ENCODE data around the gene P2RY8. TPM values are rescaled to one million over a fixed set of nuclear protein-coding genes. Genes with fewer than 3 reads are reported as not detected.

P2RY8 gene
- total and polyA plus RNA-seq, 10 of the 15 experiments (the other 5 are each of a cell fraction or from before 2014, with no cell fraction given) = 2.0 to 64.4 (median 36.5) TPM

DNA sequence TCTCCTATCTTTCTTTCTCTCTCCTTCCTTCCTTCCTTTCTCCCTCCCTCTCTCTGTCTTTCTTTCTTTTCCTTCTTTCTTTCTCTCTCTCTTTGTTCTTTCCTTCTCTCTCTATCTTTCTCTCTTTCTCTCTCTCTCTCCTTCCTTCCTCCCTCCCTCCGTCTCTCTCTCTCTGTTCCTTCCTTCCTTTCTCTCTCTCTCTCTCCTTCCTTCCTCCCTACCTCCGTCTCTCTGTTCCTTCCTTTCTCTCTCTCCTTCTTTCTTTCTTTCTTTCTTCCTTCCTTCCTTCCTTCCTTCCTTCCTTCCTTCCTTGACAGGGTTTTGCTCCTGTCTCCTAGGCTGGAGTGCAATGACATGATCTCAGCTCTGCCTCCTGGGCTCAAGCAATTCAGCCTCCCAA lies 24.2 kb upstream of the P2RY8 start:
- Histone ChIP-seq H3K79me2 (ENCODE audit: control insufficient read depth, insufficient read depth, low read length) (no peaks in the 10 kb centered on the region), H3K27me3 (replicated peaks in 1 of 2; ENCODE audit: control insufficient read depth in 2 of 2, insufficient read depth in 2 of 2, low read length in 1 of 2) (no peaks in the 10 kb centered on the region; a peak in 1 of 4 replicates), H2AFZ (ENCODE audit: control insufficient read depth, low read depth, low read length) (no peak overlapping the region), H3K9me3 (replicated peaks; ENCODE audit: control insufficient read depth, insufficient read depth, low read length) (no peaks in the 10 kb centered on the region), H4K20me1 (ENCODE audit: control insufficient read depth, insufficient read depth) (no peaks in the 10 kb centered on the region), H3K27ac (ENCODE audit: control insufficient read depth, insufficient read depth) (no peak overlapping the region), H3K4me2 (ENCODE audit: control insufficient read depth, insufficient read depth) (no peak overlapping the region), H3K9ac (ENCODE audit: control insufficient read depth, insufficient read depth, low read length) (no peak overlapping the region), H3K4me1 (ENCODE audit: control insufficient read depth, insufficient read depth, low read length) (peaks cover 11% of the 10 kb centered on the region), H3K4me3 (no peak overlapping the region), H3K36me3 (ENCODE audit: control insufficient read depth in 2 of 2, insufficient read depth in 2 of 2, low read length in 1 of 2) (no peaks in the 10 kb centered on the region)
- SMC1A ChIA-PET (ENCODE audit: uncharacterized antibody, unreplicated experiment) = no interaction called here
- FAIRE-seq (no peak), DNase-seq (ENCODE audit: low read depth, low spot score) (no peak), ATAC-seq (no peak)
- POLR2A ChIA-PET = no interaction called here
- intact Hi-C loops (cut with micrococcal nuclease; ENCODE audit: unreplicated experiment) = no loop called here
- RAD21 ChIA-PET (ENCODE audit: unreplicated experiment) = no interaction called here
- WGBS (ENCODE audit: insufficient coverage, insufficient replicate concordance, low lambda C conversion rate, missing lambda C conversion rate) = 3% methylated on average over 2 of the region's 2 CpGs
- CTCF ChIA-PET = no interaction called here
- BruUV-seq (replicated peaks) = no TSS peak
- in situ Hi-C loops (cut with MboI) = no loop called here
- no peak for TF ChIP-seq POLR2AphosphoS5 (IDR thresholded peaks at IDR 0.05; ENCODE audit: low read length)
- TF ChIP-seq, protein P1, sequence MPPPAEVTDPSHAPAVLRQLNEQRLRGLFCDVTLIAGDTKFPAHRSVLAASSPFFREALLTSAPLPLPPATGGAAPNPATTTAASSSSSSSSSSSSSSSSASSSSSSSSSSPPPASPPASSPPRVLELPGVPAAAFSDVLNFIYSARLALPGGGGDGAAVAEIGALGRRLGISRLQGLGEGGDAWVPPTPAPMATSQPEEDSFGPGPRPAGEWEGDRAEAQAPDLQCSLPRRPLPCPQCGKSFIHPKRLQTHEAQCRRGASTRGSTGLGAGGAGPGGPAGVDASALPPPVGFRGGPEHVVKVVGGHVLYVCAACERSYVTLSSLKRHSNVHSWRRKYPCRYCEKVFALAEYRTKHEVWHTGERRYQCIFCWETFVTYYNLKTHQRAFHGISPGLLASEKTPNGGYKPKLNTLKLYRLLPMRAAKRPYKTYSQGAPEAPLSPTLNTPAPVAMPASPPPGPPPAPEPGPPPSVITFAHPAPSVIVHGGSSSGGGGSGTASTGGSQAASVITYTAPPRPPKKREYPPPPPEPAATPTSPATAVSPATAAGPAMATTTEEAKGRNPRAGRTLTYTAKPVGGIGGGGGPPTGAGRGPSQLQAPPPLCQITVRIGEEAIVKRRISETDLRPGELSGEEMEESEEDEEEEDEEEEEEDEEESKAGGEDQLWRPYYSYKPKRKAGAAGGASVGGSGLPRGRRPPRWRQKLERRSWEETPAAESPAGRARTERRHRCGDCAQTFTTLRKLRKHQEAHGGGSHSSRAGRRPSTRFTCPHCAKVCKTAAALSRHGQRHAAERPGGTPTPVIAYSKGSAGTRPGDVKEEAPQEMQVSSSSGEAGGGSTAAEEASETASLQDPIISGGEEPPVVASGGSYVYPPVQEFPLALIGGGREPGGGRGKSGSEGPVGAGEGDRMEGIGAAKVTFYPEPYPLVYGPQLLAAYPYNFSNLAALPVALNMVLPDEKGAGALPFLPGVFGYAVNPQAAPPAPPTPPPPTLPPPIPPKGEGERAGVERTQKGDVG (CRISPR knock-in tag; IDR thresholded peaks at IDR 0.05) = no peak
- TF ChIP-seq SIX5 (IDR thresholded peaks at IDR 0.05; ENCODE audit: low read depth, low read length, severe bottlenecking) = no peak
- TF ChIP-seq SRF (IDR thresholded peaks at IDR 0.05; ENCODE audit: low read depth in 2 of 2, low read length in 2 of 2) = no peak
- TF ChIP-seq ATF7 (IDR thresholded peaks at IDR 0.05; ENCODE audit: low read depth) = no peak
- TF ChIP-seq POLR2AphosphoS2 (IDR thresholded peaks at IDR 0.05; ENCODE audit: low read depth, low read length) = no peak
- no peak for TF ChIP-seq POU2F2 (IDR thresholded peaks at IDR 0.05; ENCODE audit: borderline replicate concordance, low read depth, low read length)
- TF ChIP-seq, protein P2, sequence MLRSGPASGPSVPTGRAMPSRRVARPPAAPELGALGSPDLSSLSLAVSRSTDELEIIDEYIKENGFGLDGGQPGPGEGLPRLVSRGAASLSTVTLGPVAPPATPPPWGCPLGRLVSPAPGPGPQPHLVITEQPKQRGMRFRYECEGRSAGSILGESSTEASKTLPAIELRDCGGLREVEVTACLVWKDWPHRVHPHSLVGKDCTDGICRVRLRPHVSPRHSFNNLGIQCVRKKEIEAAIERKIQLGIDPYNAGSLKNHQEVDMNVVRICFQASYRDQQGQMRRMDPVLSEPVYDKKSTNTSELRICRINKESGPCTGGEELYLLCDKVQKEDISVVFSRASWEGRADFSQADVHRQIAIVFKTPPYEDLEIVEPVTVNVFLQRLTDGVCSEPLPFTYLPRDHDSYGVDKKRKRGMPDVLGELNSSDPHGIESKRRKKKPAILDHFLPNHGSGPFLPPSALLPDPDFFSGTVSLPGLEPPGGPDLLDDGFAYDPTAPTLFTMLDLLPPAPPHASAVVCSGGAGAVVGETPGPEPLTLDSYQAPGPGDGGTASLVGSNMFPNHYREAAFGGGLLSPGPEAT (IDR thresholded peaks at IDR 0.05; ENCODE audit: low read depth) = no peak
- TF ChIP-seq, protein P3, sequence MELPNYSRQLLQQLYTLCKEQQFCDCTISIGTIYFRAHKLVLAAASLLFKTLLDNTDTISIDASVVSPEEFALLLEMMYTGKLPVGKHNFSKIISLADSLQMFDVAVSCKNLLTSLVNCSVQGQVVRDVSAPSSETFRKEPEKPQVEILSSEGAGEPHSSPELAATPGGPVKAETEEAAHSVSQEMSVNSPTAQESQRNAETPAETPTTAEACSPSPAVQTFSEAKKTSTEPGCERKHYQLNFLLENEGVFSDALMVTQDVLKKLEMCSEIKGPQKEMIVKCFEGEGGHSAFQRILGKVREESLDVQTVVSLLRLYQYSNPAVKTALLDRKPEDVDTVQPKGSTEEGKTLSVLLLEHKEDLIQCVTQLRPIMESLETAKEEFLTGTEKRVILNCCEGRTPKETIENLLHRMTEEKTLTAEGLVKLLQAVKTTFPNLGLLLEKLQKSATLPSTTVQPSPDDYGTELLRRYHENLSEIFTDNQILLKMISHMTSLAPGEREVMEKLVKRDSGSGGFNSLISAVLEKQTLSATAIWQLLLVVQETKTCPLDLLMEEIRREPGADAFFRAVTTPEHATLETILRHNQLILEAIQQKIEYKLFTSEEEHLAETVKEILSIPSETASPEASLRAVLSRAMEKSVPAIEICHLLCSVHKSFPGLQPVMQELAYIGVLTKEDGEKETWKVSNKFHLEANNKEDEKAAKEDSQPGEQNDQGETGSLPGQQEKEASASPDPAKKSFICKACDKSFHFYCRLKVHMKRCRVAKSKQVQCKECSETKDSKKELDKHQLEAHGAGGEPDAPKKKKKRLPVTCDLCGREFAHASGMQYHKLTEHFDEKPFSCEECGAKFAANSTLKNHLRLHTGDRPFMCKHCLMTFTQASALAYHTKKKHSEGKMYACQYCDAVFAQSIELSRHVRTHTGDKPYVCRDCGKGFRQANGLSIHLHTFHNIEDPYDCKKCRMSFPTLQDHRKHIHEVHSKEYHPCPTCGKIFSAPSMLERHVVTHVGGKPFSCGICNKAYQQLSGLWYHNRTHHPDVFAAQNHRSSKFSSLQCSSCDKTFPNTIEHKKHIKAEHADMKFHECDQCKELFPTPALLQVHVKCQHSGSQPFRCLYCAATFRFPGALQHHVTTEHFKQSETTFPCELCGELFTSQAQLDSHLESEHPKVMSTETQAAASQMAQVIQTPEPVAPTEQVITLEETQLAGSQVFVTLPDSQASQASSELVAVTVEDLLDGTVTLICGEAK (IDR thresholded peaks at IDR 0.05; ENCODE audit: borderline replicate concordance) = no peak
- TF ChIP-seq JUND (IDR thresholded peaks at IDR 0.05; ENCODE audit: low read depth, low read length) = no peak
- no peak for TF ChIP-seq RBBP5 (conservative IDR thresholded peaks at IDR 0.05)
- no peak for TF ChIP-seq CBX5 (IDR thresholded peaks at IDR 0.05; ENCODE audit: low read depth)
- no peak for TF ChIP-seq MEF2A (IDR thresholded peaks at IDR 0.05; ENCODE audit: insufficient read depth, low read depth, low read length)
- no peak for TF ChIP-seq ASH2L (IDR thresholded peaks at IDR 0.05; ENCODE audit: borderline replicate concordance, low read depth)
- TF ChIP-seq SIN3A (IDR thresholded peaks at IDR 0.05; ENCODE audit: low read depth, low read length) = no peak
- TF ChIP-seq RCOR1 (conservative IDR thresholded peaks at IDR 0.05; ENCODE audit: low read depth, low read length) = no peak
